BJ (cell line): ENCODE measurements around the gene LEFTY1. TPM values are rescaled to one million over a fixed set of nuclear protein-coding genes. Genes with fewer than 3 reads are reported as not detected.

ENCODE experiments used
- CTCF ChIA-PET: fragments of 350-600 bp; formaldehyde crosslinking; extraction: SDS; loops from one replicate; lab custom pipeline; 2021; ENCODE audit warnings: antibody characterized with exemption, inconsistent platforms; lab: Yijun Ruan, JAX
- POLR2A ChIA-PET: fragments of 300-600 bp; sonication (Branson Sonifier 250); formaldehyde crosslinking; extraction: SDS; loops from one replicate; lab custom pipeline; 2021; ENCODE audit warnings: antibody characterized with exemption; lab: Charles Lee
- DNase-seq: peaks from one replicate; pipeline ENCODE4 v3.0.0-alpha.2; 2011; ENCODE audit warnings: low read depth
- H3K27me3 ChIP-seq: 2 replicates; pipeline ENCODE4 v1.6.0; 2011; ENCODE audit warnings: low read length; ENCODE audit not compliant: control insufficient read depth, insufficient read depth
- H3K36me3 ChIP-seq: 2 replicates; pipeline ENCODE4 v1.5.1; 2011; ENCODE audit warnings: low read length; ENCODE audit not compliant: control insufficient read depth, insufficient read depth
- H3K4me3 ChIP-seq: 2 replicates; pipeline ENCODE4 v1.5.1; 2011; ENCODE audit warnings: low read depth, mild to moderate bottlenecking, control low read depth, low read length
- CTCF ChIP-seq: IDR thresholded peaks from 2 replicates; pipeline ENCODE4 v1.5.1; 2011; ENCODE audit warnings: low read depth, mild to moderate bottlenecking, control low read depth, inconsistent platforms, low read length, moderate library complexity; ENCODE audit not compliant: insufficient read depth
- polyA plus RNA-seq: library from polyadenylated mRNA; depleted of rRNA; stranded (reverse); fragments of >200 nt; gene quantifications from 2 replicates; pipeline ENCODE4 v1.2.3, GENCODE V29; 2011

The LEFTY1 gene
- polyA plus RNA-seq, 1 experiment = 0.10 TPM

DNA sequence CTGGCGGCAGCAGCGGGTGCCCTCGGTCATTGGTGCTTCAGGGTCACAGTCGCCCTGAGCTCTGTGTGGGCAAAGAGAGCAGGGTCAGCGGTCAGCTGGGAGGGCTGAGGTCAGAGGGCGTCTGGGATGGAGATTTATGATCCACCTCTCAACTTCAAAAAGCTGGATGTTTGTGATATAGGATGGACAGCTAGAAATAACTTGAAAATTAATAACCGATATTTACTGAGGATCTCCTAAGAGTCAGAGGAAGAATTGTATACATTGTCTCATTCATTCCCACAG lies 2.0 kb downstream of the LEFTY1 start:
- Histone ChIP-seq H3K4me3 (no peak overlapping the region), H3K27me3 (no peaks in the 10 kb centered on the region), H3K36me3 (no peaks in the 10 kb centered on the region)
- CTCF ChIA-PET = interaction anchor here (1.5 kb wide), 1 partner anchor 412 kb away, joined by 3 read pairs; no protein-coding TSS in a partner anchor
- TF ChIP-seq CTCF = no peak
- no peak for DNase-seq
- POLR2A ChIA-PET = no interaction called here

DNA sequence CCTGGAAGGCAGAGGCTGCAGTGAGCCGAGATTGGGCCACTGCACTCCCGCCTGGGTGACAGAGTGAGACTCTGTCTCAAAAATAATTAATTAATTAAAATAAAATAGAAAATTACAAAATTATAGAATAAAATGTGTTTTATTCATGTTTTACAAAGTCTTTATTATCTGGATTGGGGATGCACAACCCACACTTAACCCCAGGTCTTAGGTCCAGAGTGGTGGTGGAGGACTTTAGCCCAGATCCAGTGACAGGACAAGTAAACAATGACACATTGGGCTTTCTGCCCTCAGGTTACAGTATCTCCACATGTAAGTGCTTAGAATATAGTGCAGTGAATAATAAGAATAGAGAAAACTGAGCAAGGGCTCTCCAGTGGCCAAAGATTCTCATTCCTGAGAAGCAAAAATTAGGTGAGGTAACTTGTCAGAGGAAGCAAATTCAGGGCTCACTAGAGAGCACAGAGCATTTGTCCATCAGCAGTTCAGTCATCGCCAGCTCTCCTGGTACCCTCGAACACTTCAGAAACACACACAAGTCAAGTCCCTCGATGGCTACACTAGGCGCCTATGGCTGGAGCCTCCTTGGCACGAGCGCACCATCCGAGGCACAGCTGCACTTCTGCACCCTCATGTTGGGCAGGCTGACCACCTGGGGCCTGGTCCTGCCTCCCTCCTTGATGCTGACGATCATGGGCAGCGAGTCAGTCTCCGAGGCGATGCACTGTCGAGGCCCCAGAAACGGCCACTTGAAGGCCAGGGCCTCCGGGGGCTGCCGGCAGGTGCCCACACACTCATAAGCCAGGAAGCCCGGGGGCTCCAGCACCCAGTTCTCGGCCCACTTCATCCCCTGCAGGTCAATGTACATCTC lies 2.6 kb downstream of the LEFTY1 start:
- no peak for TF ChIP-seq CTCF
- CTCF ChIA-PET = interaction anchor here (1.5 kb wide), 1 partner anchor 411 kb away, joined by 3 read pairs; no protein-coding TSS in a partner anchor
- POLR2A ChIA-PET = no interaction called here
- Histone ChIP-seq H3K36me3 (no peaks in the 10 kb centered on the region), H3K4me3 (no peak overlapping the region), H3K27me3 (no peaks in the 10 kb centered on the region)
- no peak for DNase-seq

DNA sequence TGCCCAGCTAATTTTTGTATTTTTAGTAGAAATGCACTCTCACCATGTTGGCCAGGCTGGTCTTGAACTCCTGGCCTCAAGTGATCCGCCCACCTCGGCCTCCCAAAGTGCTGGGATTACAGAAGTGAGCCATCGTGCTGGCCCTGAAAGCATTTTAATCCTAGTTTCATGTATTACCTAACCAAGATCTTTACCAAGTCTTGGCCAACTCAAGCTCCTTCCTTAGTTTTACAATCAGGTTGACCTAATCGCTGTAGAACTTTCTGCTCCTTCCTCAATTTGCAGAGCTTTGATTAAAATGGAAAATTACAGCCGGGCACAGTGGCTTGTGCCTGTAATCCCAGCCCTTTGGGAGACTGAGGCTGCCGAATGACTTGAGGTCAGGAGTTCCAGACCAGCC lies 3.6 kb downstream of the LEFTY1 start:
- no peak for DNase-seq
- H3K27me3 ChIP-seq = no peaks in the 10 kb centered on the region
- ChIA-PET CTCF (no interaction called here), POLR2A (no interaction called here)
- TF ChIP-seq CTCF = no peak
- H3K36me3 ChIP-seq = no peaks in the 10 kb centered on the region
- H3K4me3 ChIP-seq = no peak overlapping the region

- CTCF ChIA-PET = interaction anchor here (0.8 to 2.4 kb wide), 7 partner anchors 14 to 423 kb away, joined by 3 to 9 read pairs (median 4); partner anchors contain the start of gene SRP9
- no peak overlapping the region for H3K4me3 ChIP-seq
Observed at GRCh38 chr1:225883616-225884265, 5.2 kb downstream of the LEFTY1 start.

More at GRCh38 chr1:225883616-225884265, 5.2 kb downstream of the LEFTY1 start:
- no peak for DNase-seq
- H3K36me3 ChIP-seq = no peaks in the 10 kb centered on the region
- H3K27me3 ChIP-seq = no peaks in the 10 kb centered on the region
- no peak for TF ChIP-seq CTCF
- POLR2A ChIA-PET = interaction anchor here (0.6 to 0.7 kb wide), 2 partner anchors 33 to 409 kb away, joined by 5 to 9 read pairs; no protein-coding TSS in a partner anchor
